Endothelial cell (in vitro differentiated cells): ENCODE results near the gene CCDC112. TPM values are rescaled to one million over a fixed set of nuclear protein-coding genes. Genes with fewer than 3 reads are reported as not detected.

Experiments used
- DNase-seq: peaks from one replicate; pipeline ENCODE4 v3.0.0; 2021; ENCODE audit warnings: low spot score
- H3K27ac Mint-ChIP-seq: one replicate; pipeline ENCODE4 v1.8.0; 2021; ENCODE audit warnings: mixed read lengths, inconsistent platforms; ENCODE audit not compliant: unreplicated experiment
- H3K27me3 Mint-ChIP-seq: one replicate; pipeline ENCODE4 v1.8.0; 2021; ENCODE audit warnings: mild to moderate bottlenecking, moderate library complexity, mixed read lengths, inconsistent platforms; ENCODE audit not compliant: unreplicated experiment
- H3K36me3 Mint-ChIP-seq: one replicate; pipeline ENCODE4 v1.8.0; 2021; ENCODE audit warnings: mild to moderate bottlenecking, low read depth, mixed read lengths, inconsistent platforms; ENCODE audit not compliant: unreplicated experiment
- H3K4me1 Mint-ChIP-seq: one replicate; pipeline ENCODE4 v1.8.0; 2021; ENCODE audit warnings: mild to moderate bottlenecking, mixed read lengths, inconsistent platforms; ENCODE audit not compliant: unreplicated experiment
- H3K4me3 Mint-ChIP-seq: one replicate; pipeline ENCODE4 v1.8.0; 2021; ENCODE audit warnings: mild to moderate bottlenecking, mixed read lengths, inconsistent platforms; ENCODE audit not compliant: unreplicated experiment
- H3K9me3 Mint-ChIP-seq: one replicate; pipeline ENCODE4 v1.8.0; 2021; ENCODE audit warnings: mixed read lengths, inconsistent platforms; ENCODE audit not compliant: unreplicated experiment
- long read RNA-seq: library from polyadenylated mRNA; unstranded; transcript quantifications from one replicate; pipeline ENCODE4 v2.0.0, GENCODE V29; 2020; ENCODE audit not compliant: unreplicated experiment
- total RNA-seq: library from RNA; stranded (reverse); fragmentation: NEBNext Ultra II Directional; extraction: Animal tissue kit (Norgen Biotek cat#: 25700); gene quantifications from one replicate; pipeline ENCODE4 v1.2.1, GENCODE V29; 2021; ENCODE audit not compliant: unreplicated experiment
- TF ChIP-seq, protein P1 (sequence below): fragments of 200-600 bp; sonication (generic); IDR thresholded peaks from one replicate; pipeline ENCODE4 v1.5.0; 2021; ENCODE audit warnings: antibody characterized with exemption; ENCODE audit not compliant: unreplicated experiment

CCDC112 gene, protein sequence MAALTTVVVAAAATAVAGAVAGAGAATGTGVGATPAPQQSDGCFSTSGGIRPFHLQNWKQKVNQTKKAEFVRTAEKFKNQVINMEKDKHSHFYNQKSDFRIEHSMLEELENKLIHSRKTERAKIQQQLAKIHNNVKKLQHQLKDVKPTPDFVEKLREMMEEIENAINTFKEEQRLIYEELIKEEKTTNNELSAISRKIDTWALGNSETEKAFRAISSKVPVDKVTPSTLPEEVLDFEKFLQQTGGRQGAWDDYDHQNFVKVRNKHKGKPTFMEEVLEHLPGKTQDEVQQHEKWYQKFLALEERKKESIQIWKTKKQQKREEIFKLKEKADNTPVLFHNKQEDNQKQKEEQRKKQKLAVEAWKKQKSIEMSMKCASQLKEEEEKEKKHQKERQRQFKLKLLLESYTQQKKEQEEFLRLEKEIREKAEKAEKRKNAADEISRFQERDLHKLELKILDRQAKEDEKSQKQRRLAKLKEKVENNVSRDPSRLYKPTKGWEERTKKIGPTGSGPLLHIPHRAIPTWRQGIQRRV
- total RNA-seq: 7.2 TPM
- long read RNA-seq, partial matches to known transcripts: 3 of 5 reads
- long read RNA-seq, other reads (novel, unspliced or antisense): 2 of 5 reads

DNA sequence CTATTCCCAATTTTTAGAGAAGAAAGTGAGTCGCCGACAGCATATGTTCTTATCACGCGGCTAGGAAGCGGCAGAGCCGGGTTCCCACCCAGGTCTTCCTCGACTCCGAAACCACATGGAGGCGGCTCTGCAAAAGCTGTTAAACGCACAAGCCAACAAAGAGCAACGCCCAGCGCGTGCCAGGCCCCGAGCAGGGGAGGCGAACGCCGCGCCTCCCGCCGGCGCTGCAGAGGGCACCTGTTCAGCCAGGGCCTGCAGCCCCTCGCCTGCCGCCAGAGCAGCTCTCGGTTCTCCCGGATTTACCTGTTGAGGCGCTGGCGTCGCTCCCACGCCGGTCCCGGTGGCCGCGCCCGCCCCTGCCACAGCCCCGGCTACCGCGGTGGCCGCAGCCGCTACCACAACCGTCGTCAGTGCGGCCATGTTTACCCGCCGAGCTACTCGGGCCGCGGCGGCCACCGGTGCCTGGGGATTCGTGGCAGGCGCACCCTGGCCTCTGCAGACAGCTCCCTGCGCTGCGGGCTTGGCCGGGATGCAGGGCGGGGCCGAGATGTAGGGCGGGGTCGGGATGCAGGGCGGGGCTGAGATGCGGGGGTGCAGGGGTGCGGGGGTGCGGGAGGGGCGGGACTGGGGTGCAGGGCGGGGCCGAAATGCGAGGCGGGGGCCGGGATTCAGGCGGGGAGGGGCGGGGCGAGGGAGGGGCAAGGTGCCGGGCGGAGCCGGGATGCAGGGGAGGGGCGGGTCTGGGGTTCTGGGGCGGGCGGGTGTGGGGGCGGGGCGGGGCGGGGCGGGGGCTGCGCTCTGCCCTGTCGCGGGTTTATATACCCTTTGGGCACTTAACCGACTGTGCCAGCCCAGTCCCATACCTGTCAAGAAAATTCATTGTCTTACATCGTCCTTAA, at the start of gene CCDC112:
Gene CCDC112, minus strand, starts transcription at position 531 of the 899 bp plus-strand sequence. Its CDS starts 111 bp downstream, at position 420.
- Mint-ChIP-seq H3K4me1 (peaks cover 9% of the 10 kb centered on the region), H3K27ac (no peak within 1 kb of the TSS), H3K9me3 (no peaks in the 10 kb centered on the region), H3K27me3 (no peaks in the 10 kb centered on the region), H3K4me3 (peak within 1 kb of the TSS; percentile 92), H3K36me3 (no peaks in the 10 kb centered on the region)
- peak; percentile 63 for DNase-seq
- TF ChIP-seq, protein P1, sequence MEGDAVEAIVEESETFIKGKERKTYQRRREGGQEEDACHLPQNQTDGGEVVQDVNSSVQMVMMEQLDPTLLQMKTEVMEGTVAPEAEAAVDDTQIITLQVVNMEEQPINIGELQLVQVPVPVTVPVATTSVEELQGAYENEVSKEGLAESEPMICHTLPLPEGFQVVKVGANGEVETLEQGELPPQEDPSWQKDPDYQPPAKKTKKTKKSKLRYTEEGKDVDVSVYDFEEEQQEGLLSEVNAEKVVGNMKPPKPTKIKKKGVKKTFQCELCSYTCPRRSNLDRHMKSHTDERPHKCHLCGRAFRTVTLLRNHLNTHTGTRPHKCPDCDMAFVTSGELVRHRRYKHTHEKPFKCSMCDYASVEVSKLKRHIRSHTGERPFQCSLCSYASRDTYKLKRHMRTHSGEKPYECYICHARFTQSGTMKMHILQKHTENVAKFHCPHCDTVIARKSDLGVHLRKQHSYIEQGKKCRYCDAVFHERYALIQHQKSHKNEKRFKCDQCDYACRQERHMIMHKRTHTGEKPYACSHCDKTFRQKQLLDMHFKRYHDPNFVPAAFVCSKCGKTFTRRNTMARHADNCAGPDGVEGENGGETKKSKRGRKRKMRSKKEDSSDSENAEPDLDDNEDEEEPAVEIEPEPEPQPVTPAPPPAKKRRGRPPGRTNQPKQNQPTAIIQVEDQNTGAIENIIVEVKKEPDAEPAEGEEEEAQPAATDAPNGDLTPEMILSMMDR: no peak

DNA sequence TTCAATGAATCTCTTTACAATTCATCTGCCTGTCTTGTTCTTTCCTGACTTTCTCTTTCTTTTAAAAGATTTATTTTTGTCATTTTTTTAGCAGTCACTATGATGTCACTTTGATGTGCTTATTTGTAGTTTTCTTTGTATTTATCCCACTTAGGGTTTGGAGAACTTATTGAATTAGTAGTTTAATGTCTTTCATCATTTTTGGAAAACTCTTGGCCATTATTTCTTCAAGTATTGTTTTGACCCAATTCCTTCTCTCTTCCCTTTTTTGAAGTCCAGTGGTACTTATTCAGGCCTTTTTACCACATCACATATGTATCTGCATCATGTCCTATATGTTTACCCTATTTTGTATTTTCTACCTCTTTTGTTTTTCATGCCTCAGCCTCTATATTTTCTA, 48.9 kb upstream of the CCDC112 start:
- Mint-ChIP-seq H3K27me3 (no peaks in the 10 kb centered on the region), H3K27ac (no peak overlapping the region), H3K4me1 (no peaks in the 10 kb centered on the region), H3K36me3 (no peaks in the 10 kb centered on the region), H3K4me3 (no peak overlapping the region), H3K9me3 (no peaks in the 10 kb centered on the region)
- TF ChIP-seq, protein P1: no peak
- no peak for DNase-seq

DNA sequence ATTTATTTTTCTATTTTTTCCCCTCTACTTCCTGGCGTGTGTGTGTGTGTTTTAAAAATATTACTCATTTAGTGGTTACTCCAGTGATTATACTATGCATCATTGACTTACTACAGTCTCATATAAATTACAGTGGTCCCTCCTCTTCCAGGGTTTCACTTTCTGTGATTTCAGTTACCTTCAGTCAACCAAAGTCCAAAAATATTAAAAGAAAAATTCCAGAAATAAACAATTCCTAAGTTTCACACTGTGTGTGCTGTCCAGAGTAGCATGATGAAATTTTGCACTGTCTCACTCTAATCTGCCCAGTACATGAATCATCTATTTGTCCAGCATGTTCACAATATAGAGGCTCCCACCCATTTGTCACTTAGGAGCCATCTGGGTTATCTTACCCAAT, 47.4 kb upstream of the CCDC112 start:
- H3K4me1 Mint-ChIP-seq: peaks cover 3% of the 10 kb centered on the region
- H3K4me3 Mint-ChIP-seq: no peak overlapping the region
- no peaks in the 10 kb centered on the region for H3K27me3 Mint-ChIP-seq
- no peak for DNase-seq
- no peaks in the 10 kb centered on the region for H3K36me3 Mint-ChIP-seq
- H3K9me3 Mint-ChIP-seq: no peaks in the 10 kb centered on the region
- TF ChIP-seq, protein P1: no peak
- no peak overlapping the region for H3K27ac Mint-ChIP-seq

DNA sequence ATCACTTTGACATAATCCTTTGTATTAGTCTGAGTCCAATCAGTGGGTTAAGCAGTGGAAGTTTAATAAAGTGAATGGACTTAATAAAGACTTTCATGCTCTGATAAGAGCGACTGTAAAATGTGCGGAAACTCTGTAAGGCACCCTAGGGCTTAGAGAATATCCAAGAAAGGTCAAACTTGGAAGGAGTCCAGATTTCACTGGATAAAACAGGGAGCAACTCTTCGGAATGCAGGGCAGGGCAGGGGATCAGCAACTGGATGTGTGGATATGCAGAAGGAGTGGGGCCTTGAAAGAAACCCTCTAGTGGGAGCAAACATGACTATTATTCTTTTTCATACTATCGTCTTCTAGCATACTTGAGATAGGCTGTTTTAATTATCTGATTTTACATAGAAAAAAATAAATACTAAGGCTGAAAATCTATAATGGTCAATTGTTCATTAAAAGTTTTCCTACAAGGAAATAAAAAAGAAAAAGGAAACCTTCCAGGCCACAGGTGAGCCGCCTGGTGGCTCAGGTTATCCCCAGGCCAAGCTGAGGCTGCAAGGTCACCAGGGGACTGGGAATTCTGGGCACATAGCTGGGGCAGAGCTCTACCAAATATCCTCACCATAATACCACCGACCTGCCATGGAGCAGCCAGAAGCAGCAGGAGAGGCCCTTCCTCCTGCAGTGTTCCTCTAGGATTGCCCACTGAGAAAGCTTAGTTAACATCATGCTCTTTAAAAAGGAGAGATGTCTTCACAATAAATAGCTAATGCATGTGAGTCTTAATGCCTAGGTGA, 46.3 kb upstream of the CCDC112 start:
- Mint-ChIP-seq H3K4me1 (peaks cover 3% of the 10 kb centered on the region), H3K4me3 (no peak overlapping the region), H3K36me3 (no peaks in the 10 kb centered on the region), H3K27ac (no peak overlapping the region), H3K27me3 (no peaks in the 10 kb centered on the region), H3K9me3 (no peaks in the 10 kb centered on the region)
- TF ChIP-seq, protein P1: no peak
- no peak for DNase-seq
